ENCODE results near the gene ENPP6. TPM values are rescaled to one million over a fixed set of nuclear protein-coding genes. Genes with fewer than 3 reads are reported as not detected.
"Not testable (repeated sequence)": the region's sequence is repeated elsewhere in the genome, so short reads cannot be mapped to it uniquely, and the experiment has no call there.

The ENPP6 gene
- total RNA-seq, 1 donor from 2014 or later = 0.39 TPM

- DNase-seq = no peak
Measured at GRCh38 chr4:184235526-184235925, 17.9 kb upstream of the ENPP6 start.

GRCh38 chr4:184234155-184234554 is 16.5 kb upstream of the ENPP6 start:
- DNase-seq = no peak

- DNase-seq = no peak
Measured at GRCh38 chr4:184232975-184233374, 15.3 kb upstream of the ENPP6 start.

GRCh38 chr4:184232202-184232601 is 14.5 kb upstream of the ENPP6 start:
- no peak for DNase-seq

- DNase-seq = no peak
Measured at GRCh38 chr4:184231573-184231972, 13.9 kb upstream of the ENPP6 start.

GRCh38 chr4:184228056-184228705 is 10.5 kb upstream of the ENPP6 start:
- DNase-seq = no peak

- DNase-seq = no peak
Measured at GRCh38 chr4:184216515-184216914, 1.2 kb downstream of the ENPP6 start.

- DNase-seq = no peak
Measured at GRCh38 chr4:184215709-184216328, 1.9 kb downstream of the ENPP6 start.

- DNase-seq = no peak
Measured at GRCh38 chr4:184214931-184215330, 2.7 kb downstream of the ENPP6 start.

GRCh38 chr4:184207734-184208607 is 9.7 kb downstream of the ENPP6 start:
- DNase-seq = not testable (repeated sequence)

- no peak for DNase-seq
Measured at GRCh38 chr4:184205243-184205642, 12.4 kb downstream of the ENPP6 start.

GRCh38 chr4:184203300-184203699 is 14.4 kb downstream of the ENPP6 start:
- no peak for DNase-seq

GRCh38 chr4:184201179-184201578 is 16.5 kb downstream of the ENPP6 start:
- no peak for DNase-seq

- DNase-seq = no peak
Measured at GRCh38 chr4:184200296-184200695, 17.4 kb downstream of the ENPP6 start.

GRCh38 chr4:184199780-184200179 is 17.9 kb downstream of the ENPP6 start:
- no peak for DNase-seq

- DNase-seq = no peak
Measured at GRCh38 chr4:184198190-184198589, 19.5 kb downstream of the ENPP6 start.

- DNase-seq = no peak
Measured at GRCh38 chr4:184197536-184198082, 20.1 kb downstream of the ENPP6 start.

GRCh38 chr4:184196730-184197385 is 20.8 kb downstream of the ENPP6 start:
- DNase-seq = no peak

GRCh38 chr4:184193556-184194525 is 23.8 kb downstream of the ENPP6 start:
- no peak for DNase-seq

- no peak for DNase-seq
Measured at GRCh38 chr4:184192933-184193332, 24.7 kb downstream of the ENPP6 start.

GRCh38 chr4:184191267-184191666 is 26.4 kb downstream of the ENPP6 start:
- DNase-seq = no peak

All from skin of body (tissue), 2 donors.